GM12878 (cell line): ENCODE data around the gene ALDH1A3.

Experiments used
- BCLAF1 ChIP-seq: fragments of 450-650 bp; IDR thresholded peaks from 2 replicates; pipeline ENCODE4 v1.6.1; 2017; ENCODE audit warnings: antibody characterized with exemption, mild to moderate bottlenecking, moderate library complexity
- CHD2 ChIP-seq: IDR thresholded peaks from 2 replicates; pipeline ENCODE4 v1.6.1; 2011; ENCODE audit warnings: low read depth, low read length, improper control_type of control experiment, borderline replicate concordance
- CTCF ChIP-seq, 3 experiments: IDR thresholded peaks in 2 of 3; conservative IDR thresholded peaks in 1 of 3; 2 replicates each; pipeline ENCODE4 v1.5.1; 2011; ENCODE audit warnings: low read depth in 3 of 3, low read length in 3 of 3, mild to moderate bottlenecking in 3 of 3, control low read depth in 2 of 3, moderate library complexity in 2 of 3, inconsistent platforms in 1 of 3, mixed read lengths in 1 of 3; ENCODE audit not compliant: control insufficient read depth in 2 of 3, insufficient read depth in 1 of 3; ENCODE audit errors: extremely low read depth in 1 of 3
- FOXM1 ChIP-seq: IDR thresholded peaks from 2 replicates; pipeline ENCODE4 v1.6.1; 2012; ENCODE audit warnings: low read depth, mild to moderate bottlenecking, inconsistent platforms, low read length, moderate library complexity
- SIN3A ChIP-seq: IDR thresholded peaks from 2 replicates; pipeline ENCODE4 v1.6.1; 2012; ENCODE audit warnings: low read depth, low read length, improper control_type of control experiment
- USF2 ChIP-seq: IDR thresholded peaks from 2 replicates; pipeline ENCODE4 v1.6.1; 2011; ENCODE audit warnings: low read depth, low read length, improper control_type of control experiment, borderline replicate concordance
- ZBTB33 ChIP-seq: fragments of 450-650 bp; IDR thresholded peaks from 2 replicates; pipeline ENCODE4 v1.6.1; 2017; ENCODE audit warnings: mild to moderate bottlenecking

- TF ChIP-seq SIN3A (no peak), FOXM1 (no peak), BCLAF1 (no peak), CTCF (IDR thresholded peaks at IDR 0.05 in 2 of 3, conservative IDR thresholded peaks at IDR 0.05 in 1 of 3; ENCODE audit: control insufficient read depth in 2 of 3, extremely low read depth in 1 of 3, insufficient read depth in 1 of 3, low read depth in 3 of 3, low read length in 3 of 3) (no peak), CHD2 (no peak), USF2 (no peak), ZBTB33 (no peak)
These were observed 17.9 kb downstream of the ALDH1A3 start for GRCh38 chr15:100897221-100898151.
